NK-92 (cell line): ENCODE measurements around the gene OGA.
"Not testable (repeated sequence)": the region's sequence is repeated elsewhere in the genome, so short reads cannot be mapped to it uniquely, and the experiment has no call there.

Source experiments
- DNase-seq: peaks from one replicate; lab custom pipeline; 2025; ENCODE audit not compliant: unreplicated experiment; lab: John Stamatoyannopoulos, UW

OGA gene

GRCh38 chr10:101807158-101807557 lies 11.1 kb downstream of the OGA start:
- no peak for DNase-seq

- DNase-seq: no peak
Observed at GRCh38 chr10:101803511-101803910, 14.7 kb downstream of the OGA start.

- DNase-seq: no peak
Observed at GRCh38 chr10:101797403-101798059, 20.7 kb downstream of the OGA start.

GRCh38 chr10:101793526-101793925 lies 24.7 kb downstream of the OGA start:
- no peak for DNase-seq

GRCh38 chr10:101789686-101790085 lies 28.6 kb downstream of the OGA start:
- DNase-seq: no peak

- not testable (repeated sequence) for DNase-seq
Observed at GRCh38 chr10:101789231-101789630, 29.0 kb downstream of the OGA start.

- DNase-seq: no peak
Observed at GRCh38 chr10:101785801-101786200, 32.4 kb downstream of the OGA start.

- no peak for DNase-seq
Observed at GRCh38 chr10:101784558-101784957, 33.7 kb downstream of the OGA start.

GRCh38 chr10:101783736-101784118 lies 34.5 kb downstream of the OGA start:
- no peak for DNase-seq

GRCh38 chr10:101782811-101783735 lies 35.2 kb downstream of the OGA start, which contains the start of gene NPM3:
Gene NPM3, minus strand, starts transcription at chr10:101783446. Its CDS starts 56 bp downstream, at chr10:101783390.
- no peak for DNase-seq

GRCh38 chr10:101781984-101782810 lies 36.0 kb downstream of the OGA start:
- DNase-seq: no peak

- DNase-seq: no peak
Observed at GRCh38 chr10:101781655-101781983, 36.6 kb downstream of the OGA start.

- no peak for DNase-seq
Observed at GRCh38 chr10:101780818-101781654, 37.2 kb downstream of the OGA start.

- DNase-seq: no peak
Observed at GRCh38 chr10:101780187-101780817, 37.9 kb downstream of the OGA start.

GRCh38 chr10:101779544-101780186 lies 38.6 kb downstream of the OGA start:
- no peak for DNase-seq

GRCh38 chr10:101778781-101779543 lies 39.3 kb downstream of the OGA start:
- DNase-seq: no peak

GRCh38 chr10:101778151-101778780 lies 40.0 kb downstream of the OGA start:
- DNase-seq: no peak

GRCh38 chr10:101777619-101778145 lies 40.6 kb downstream of the OGA start:
- no peak for DNase-seq
